HL-60 (cell line): ENCODE measurements around the gene MARCHF3.

Experiments used
- DNase-seq, 2 experiments: peaks; one replicate each; pipeline ENCODE4 v3.0.0-alpha.2; 2010 to 2020; ENCODE audit warnings: low read depth in 1 of 2, low spot score in 1 of 2
- H3K27ac ChIP-seq: fragments of 250-450 bp; sonication (Bioruptor Pico); replicated peaks from 2 replicates; pipeline ENCODE4 v1.5.1; 2020; ENCODE audit warnings: mild to moderate bottlenecking, moderate library complexity
- H3K27me3 ChIP-seq: fragments of 250-450 bp; sonication (Bioruptor Pico); 2 replicates; pipeline ENCODE4 v1.5.1; 2021; ENCODE audit warnings: mild to moderate bottlenecking, moderate library complexity; ENCODE audit not compliant: insufficient read depth, poor library complexity, severe bottlenecking
- H3K4me3 ChIP-seq: replicated peaks from 2 replicates; pipeline ENCODE4 v1.5.1; 2011; ENCODE audit warnings: mild to moderate bottlenecking, control low read depth, low read length; ENCODE audit not compliant: insufficient read depth
- CTCF ChIP-seq: IDR thresholded peaks from one replicate; pipeline ENCODE4 v1.5.1; 2011; ENCODE audit warnings: low read length, control low read depth, inconsistent platforms; ENCODE audit not compliant: insufficient read depth
- GABPA ChIP-seq: IDR thresholded peaks from 2 replicates; pipeline ENCODE4 v1.6.1; 2012; ENCODE audit warnings: low read depth
- POLR2AphosphoS5 ChIP-seq: IDR thresholded peaks from 2 replicates; pipeline ENCODE4 v1.6.1; 2012; ENCODE audit warnings: low read depth
- SPI1 ChIP-seq: IDR thresholded peaks from 2 replicates; pipeline ENCODE4 v1.6.1; 2012; ENCODE audit warnings: low read depth, mild to moderate bottlenecking, borderline replicate concordance
- TF ChIP-seq, protein P1 (sequence below): IDR thresholded peaks from 2 replicates; pipeline ENCODE4 v1.6.1; 2012; ENCODE audit warnings: low read depth; ENCODE audit not compliant: insufficient replicate concordance

MARCHF3 gene

DNA sequence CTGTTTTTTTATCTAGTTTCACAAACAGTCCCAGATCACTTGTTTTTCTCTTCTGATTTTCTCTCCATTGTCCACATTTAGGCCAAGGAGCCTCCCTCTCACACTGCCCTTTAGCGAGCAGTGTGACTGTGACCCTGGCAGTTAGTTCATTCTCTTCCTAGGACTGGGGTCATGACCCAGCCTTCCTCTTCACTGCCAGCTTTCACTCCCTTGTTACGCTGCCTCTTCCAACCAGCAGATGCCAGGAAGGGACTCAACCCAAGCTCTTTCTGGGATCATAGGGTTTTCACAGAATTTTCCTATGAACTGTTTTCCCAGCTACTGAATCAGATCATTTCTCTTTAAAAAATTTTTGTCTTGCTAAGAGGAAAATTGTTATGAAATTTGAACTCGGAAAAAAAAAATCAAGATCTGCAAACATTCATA is 182.5 kb downstream of the MARCHF3 start:
- Histone ChIP-seq H3K27me3 (no peaks in the 10 kb centered on the region), H3K4me3 (no peak overlapping the region), H3K27ac (no peak overlapping the region)
- no peak for DNase-seq
- TF ChIP-seq GABPA (no peak), CTCF (no peak), POLR2AphosphoS5 (no peak), SPI1 (no peak)
- TF ChIP-seq, protein P1, sequence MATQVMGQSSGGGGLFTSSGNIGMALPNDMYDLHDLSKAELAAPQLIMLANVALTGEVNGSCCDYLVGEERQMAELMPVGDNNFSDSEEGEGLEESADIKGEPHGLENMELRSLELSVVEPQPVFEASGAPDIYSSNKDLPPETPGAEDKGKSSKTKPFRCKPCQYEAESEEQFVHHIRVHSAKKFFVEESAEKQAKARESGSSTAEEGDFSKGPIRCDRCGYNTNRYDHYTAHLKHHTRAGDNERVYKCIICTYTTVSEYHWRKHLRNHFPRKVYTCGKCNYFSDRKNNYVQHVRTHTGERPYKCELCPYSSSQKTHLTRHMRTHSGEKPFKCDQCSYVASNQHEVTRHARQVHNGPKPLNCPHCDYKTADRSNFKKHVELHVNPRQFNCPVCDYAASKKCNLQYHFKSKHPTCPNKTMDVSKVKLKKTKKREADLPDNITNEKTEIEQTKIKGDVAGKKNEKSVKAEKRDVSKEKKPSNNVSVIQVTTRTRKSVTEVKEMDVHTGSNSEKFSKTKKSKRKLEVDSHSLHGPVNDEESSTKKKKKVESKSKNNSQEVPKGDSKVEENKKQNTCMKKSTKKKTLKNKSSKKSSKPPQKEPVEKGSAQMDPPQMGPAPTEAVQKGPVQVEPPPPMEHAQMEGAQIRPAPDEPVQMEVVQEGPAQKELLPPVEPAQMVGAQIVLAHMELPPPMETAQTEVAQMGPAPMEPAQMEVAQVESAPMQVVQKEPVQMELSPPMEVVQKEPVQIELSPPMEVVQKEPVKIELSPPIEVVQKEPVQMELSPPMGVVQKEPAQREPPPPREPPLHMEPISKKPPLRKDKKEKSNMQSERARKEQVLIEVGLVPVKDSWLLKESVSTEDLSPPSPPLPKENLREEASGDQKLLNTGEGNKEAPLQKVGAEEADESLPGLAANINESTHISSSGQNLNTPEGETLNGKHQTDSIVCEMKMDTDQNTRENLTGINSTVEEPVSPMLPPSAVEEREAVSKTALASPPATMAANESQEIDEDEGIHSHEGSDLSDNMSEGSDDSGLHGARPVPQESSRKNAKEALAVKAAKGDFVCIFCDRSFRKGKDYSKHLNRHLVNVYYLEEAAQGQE = no peak

GRCh38 chr5:126847456-126847820 is 182.9 kb downstream of the MARCHF3 start:
- Histone ChIP-seq H3K4me3 (no peak overlapping the region), H3K27ac (no peak overlapping the region), H3K27me3 (no peaks in the 10 kb centered on the region)
- TF ChIP-seq CTCF (no peak), POLR2AphosphoS5 (no peak), SPI1 (no peak), GABPA (no peak)
- TF ChIP-seq, protein P1 = no peak
- DNase-seq = no peak

GRCh38 chr5:126846744-126847455 is 183.5 kb downstream of the MARCHF3 start:
- TF ChIP-seq SPI1 (no peak), CTCF (no peak), GABPA (no peak), POLR2AphosphoS5 (no peak)
- TF ChIP-seq, protein P1 = no peak
- no peaks in the 10 kb centered on the region for H3K27me3 ChIP-seq
- no peak overlapping the region for H3K27ac ChIP-seq
- no peak overlapping the region for H3K4me3 ChIP-seq
- DNase-seq = no peak
